HEK293 (cell line): ENCODE data around the gene CDC42BPA.

Source experiments
- CTCF ChIA-PET: fragments of 350-600 bp; formaldehyde crosslinking; extraction: SDS; loops from one replicate; lab custom pipeline; 2021; ENCODE audit warnings: antibody characterized with exemption; lab: Yijun Ruan, JAX
- POLR2A ChIA-PET: fragments of 300-600 bp; formaldehyde crosslinking; extraction: SDS; loops from one replicate; lab custom pipeline; 2020; ENCODE audit warnings: antibody characterized with exemption, inconsistent platforms; lab: Yijun Ruan, JAX
- H3K27ac ChIP-seq: fragments of 200-500 bp; sonication (Bioruptor generic); 2 replicates; pipeline ENCODE4 v1.5.1; 2014; ENCODE audit warnings: low read depth, low read length, control low read depth, inconsistent platforms; ENCODE audit errors: extremely low read depth
- H3K36me3 ChIP-seq, 2 experiments: fragments of 200-500 bp in 1 of 2; sonication (Bioruptor generic) in 1 of 2; 1 replicate in 1 of 2; 2 replicates in 1 of 2; pipeline ENCODE4 v1.5.1; 2014 to 2017; ENCODE audit warnings: inconsistent platforms in 2 of 2, low read length in 2 of 2; ENCODE audit not compliant: control insufficient read depth in 2 of 2, insufficient read depth in 1 of 2
- H3K4me1 ChIP-seq: fragments of 200-500 bp; sonication (Bioruptor generic); 2 replicates; pipeline ENCODE4 v1.5.1; 2014; ENCODE audit warnings: mild to moderate bottlenecking, low read length, inconsistent platforms; ENCODE audit not compliant: control insufficient read depth, insufficient read depth
- H3K4me3 ChIP-seq: 2 replicates; pipeline ENCODE4 v1.5.1; 2011; ENCODE audit warnings: low read depth, mild to moderate bottlenecking, control low read depth, low read length, moderate library complexity
- H3K9me3 ChIP-seq: fragments of 200-500 bp; sonication (Bioruptor generic); 2 replicates; pipeline ENCODE4 v1.5.1; 2014; ENCODE audit warnings: low read depth, low read length, inconsistent platforms; ENCODE audit not compliant: control insufficient read depth, insufficient read depth
- GLI4 ChIP-seq: fragments of 450-650 bp; formaldehyde crosslinking; IDR thresholded peaks from 2 replicates; pipeline ENCODE4 v1.5.1; 2016; ENCODE audit warnings: missing biosample characterization, missing genetic modification characterization
- SCRT1 ChIP-seq: fragments of 450-650 bp; formaldehyde crosslinking; IDR thresholded peaks from 2 replicates; pipeline ENCODE4 v1.5.1; 2016; ENCODE audit warnings: missing biosample characterization, missing genetic modification characterization, borderline replicate concordance
- SCRT2 ChIP-seq: fragments of 450-650 bp; formaldehyde crosslinking; IDR thresholded peaks from 2 replicates; pipeline ENCODE4 v1.5.1; 2016; ENCODE audit warnings: missing biosample characterization, missing genetic modification characterization
- SETDB1 ChIP-seq: IDR thresholded peaks from one replicate; pipeline ENCODE4 v1.6.1; 2017; ENCODE audit warnings: mild to moderate bottlenecking, low read length, moderate library complexity, mixed read lengths; ENCODE audit not compliant: insufficient read length
- SP3 ChIP-seq: fragments of 450-650 bp; formaldehyde crosslinking; IDR thresholded peaks from 2 replicates; pipeline ENCODE4 v1.5.1; 2016; ENCODE audit warnings: missing biosample characterization, missing genetic modification characterization
- TRIM28 ChIP-seq: IDR thresholded peaks from 2 replicates; pipeline ENCODE4 v1.6.1; 2011; ENCODE audit warnings: low read length, control low read depth, borderline replicate concordance
- ZBTB6 ChIP-seq: fragments of 450-650 bp; formaldehyde crosslinking; IDR thresholded peaks from 2 replicates; pipeline ENCODE4 v1.5.1; 2017; ENCODE audit warnings: missing biosample characterization, missing genetic modification characterization
- ZNF121 ChIP-seq: fragments of 450-650 bp; formaldehyde crosslinking; IDR thresholded peaks from 2 replicates; pipeline ENCODE4 v1.5.1; 2016; ENCODE audit warnings: missing biosample characterization, missing genetic modification characterization
- ZNF133 ChIP-seq: fragments of 450-650 bp; formaldehyde crosslinking; IDR thresholded peaks from 2 replicates; pipeline ENCODE4 v1.5.1; 2016; ENCODE audit warnings: missing biosample characterization, missing genetic modification characterization
- ZNF140 ChIP-seq: fragments of 450-650 bp; formaldehyde crosslinking; IDR thresholded peaks from 2 replicates; pipeline ENCODE4 v1.5.1; 2016; ENCODE audit warnings: missing biosample characterization, missing genetic modification characterization
- ZNF214 ChIP-seq: fragments of 450-650 bp; formaldehyde crosslinking; IDR thresholded peaks from 2 replicates; pipeline ENCODE4 v1.5.1; 2017; ENCODE audit warnings: missing biosample characterization, mild to moderate bottlenecking, missing genetic modification characterization, borderline replicate concordance
- ZNF391 ChIP-seq: fragments of 450-650 bp; formaldehyde crosslinking; IDR thresholded peaks from 2 replicates; pipeline ENCODE4 v1.5.1; 2016; ENCODE audit warnings: low read depth, missing biosample characterization, missing genetic modification characterization, borderline replicate concordance
- ZNF473 ChIP-seq: fragments of 450-650 bp; formaldehyde crosslinking; IDR thresholded peaks from 2 replicates; pipeline ENCODE4 v1.5.1; 2017; ENCODE audit warnings: missing biosample characterization, missing genetic modification characterization
- ZNF610 ChIP-seq: fragments of 450-650 bp; formaldehyde crosslinking; IDR thresholded peaks from 2 replicates; pipeline ENCODE4 v1.5.1; 2016; ENCODE audit warnings: missing biosample characterization, missing genetic modification characterization, borderline replicate concordance
- ZNF623 ChIP-seq: fragments of 450-650 bp; formaldehyde crosslinking; IDR thresholded peaks from 2 replicates; pipeline ENCODE4 v1.5.1; 2016; ENCODE audit warnings: missing biosample characterization, missing genetic modification characterization
- ZNF776 ChIP-seq: fragments of 450-650 bp; formaldehyde crosslinking; IDR thresholded peaks from 2 replicates; pipeline ENCODE4 v1.5.0; 2017; ENCODE audit warnings: missing biosample characterization, missing genetic modification characterization, borderline replicate concordance
- TF ChIP-seq, protein P1 (sequence below): fragments of 450-650 bp; formaldehyde crosslinking; IDR thresholded peaks from 2 replicates; pipeline ENCODE4 v1.5.1; 2017; ENCODE audit warnings: missing biosample characterization, missing genetic modification characterization

Gene CDC42BPA

DNA sequence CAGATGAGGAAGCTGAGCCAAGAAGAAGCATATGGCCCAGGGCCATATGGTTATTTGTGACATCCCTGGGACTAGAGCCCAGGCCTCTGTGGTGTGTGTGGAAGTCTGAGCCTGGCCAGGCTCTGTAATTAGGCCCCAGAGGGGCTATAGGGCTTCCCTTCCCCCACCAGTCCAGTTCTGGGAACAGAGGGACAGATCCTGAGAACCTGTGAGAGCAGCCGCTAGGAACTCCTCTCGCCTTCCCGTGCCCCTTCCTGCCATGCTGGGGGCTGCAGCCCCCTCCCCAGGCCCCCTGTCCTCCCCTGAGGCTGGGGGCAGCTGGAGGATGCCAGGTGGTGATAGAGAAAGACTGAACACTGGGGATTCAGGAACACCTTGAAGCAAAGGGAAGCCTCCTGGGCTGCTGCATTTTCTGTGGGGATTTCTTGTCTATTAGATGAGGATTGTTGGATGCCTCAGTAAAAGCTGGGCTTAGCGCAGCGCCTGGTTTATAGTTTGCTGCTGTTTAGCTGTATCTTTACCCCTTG is 344.9 kb downstream of the CDC42BPA start:
- H3K27ac ChIP-seq = peak overlapping the region; percentile 32; the same call in 1 of the 2 replicates
- TF ChIP-seq ZNF473 (tag by site-specific recombination) (no peak), ZNF776 (tag by site-specific recombination) (no peak), ZNF623 (tag by site-specific recombination) (no peak), ZNF391 (tag by site-specific recombination) (no peak), SP3 (tag by site-specific recombination) (no peak), ZBTB6 (tag by site-specific recombination) (0 out of 2 replicates have a peak, but pooled peaks have one; percentile 28)
- TF ChIP-seq, protein P1, sequence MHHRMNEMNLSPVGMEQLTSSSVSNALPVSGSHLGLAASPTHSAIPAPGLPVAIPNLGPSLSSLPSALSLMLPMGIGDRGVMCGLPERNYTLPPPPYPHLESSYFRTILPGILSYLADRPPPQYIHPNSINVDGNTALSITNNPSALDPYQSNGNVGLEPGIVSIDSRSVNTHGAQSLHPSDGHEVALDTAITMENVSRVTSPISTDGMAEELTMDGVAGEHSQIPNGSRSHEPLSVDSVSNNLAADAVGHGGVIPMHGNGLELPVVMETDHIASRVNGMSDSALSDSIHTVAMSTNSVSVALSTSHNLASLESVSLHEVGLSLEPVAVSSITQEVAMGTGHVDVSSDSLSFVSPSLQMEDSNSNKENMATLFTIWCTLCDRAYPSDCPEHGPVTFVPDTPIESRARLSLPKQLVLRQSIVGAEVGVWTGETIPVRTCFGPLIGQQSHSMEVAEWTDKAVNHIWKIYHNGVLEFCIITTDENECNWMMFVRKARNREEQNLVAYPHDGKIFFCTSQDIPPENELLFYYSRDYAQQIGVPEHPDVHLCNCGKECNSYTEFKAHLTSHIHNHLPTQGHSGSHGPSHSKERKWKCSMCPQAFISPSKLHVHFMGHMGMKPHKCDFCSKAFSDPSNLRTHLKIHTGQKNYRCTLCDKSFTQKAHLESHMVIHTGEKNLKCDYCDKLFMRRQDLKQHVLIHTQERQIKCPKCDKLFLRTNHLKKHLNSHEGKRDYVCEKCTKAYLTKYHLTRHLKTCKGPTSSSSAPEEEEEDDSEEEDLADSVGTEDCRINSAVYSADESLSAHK (tag by site-specific recombination) = no peak

GRCh38 chr1:226972931-226973330 is 345.4 kb downstream of the CDC42BPA start:
- ChIA-PET CTCF (interaction anchor here (0.6 kb wide), 1 partner anchor 23 kb away, joined by 4 read pairs; no protein-coding TSS in a partner anchor), POLR2A (no interaction called here)
- no peaks in the 10 kb centered on the region for H3K4me1 ChIP-seq
- TF ChIP-seq SCRT1 (tag by site-specific recombination) (peak; percentile 90; the same call in 1 of the 2 replicates), ZNF214 (tag by site-specific recombination) (no peak), SCRT2 (tag by site-specific recombination) (peak; percentile 96)
- H3K36me3 ChIP-seq = peaks cover 13 to 24% of the 10 kb centered on the region in 2 experiments; a peak in 2 of 3 replicates
- no peak overlapping the region for H3K27ac ChIP-seq
- H3K9me3 ChIP-seq = no peaks in the 10 kb centered on the region
- no peak overlapping the region for H3K4me3 ChIP-seq

More for the DNA sequence above, 344.9 kb downstream of the CDC42BPA start:
- no peaks in the 10 kb centered on the region for H3K4me1 ChIP-seq
- peaks cover 15 to 26% of the 10 kb centered on the region in 2 experiments; a peak in 2 of 3 replicates for H3K36me3 ChIP-seq
- CTCF ChIA-PET = no interaction called here
- no peaks in the 10 kb centered on the region for H3K9me3 ChIP-seq
- POLR2A ChIA-PET = no interaction called here
- H3K4me3 ChIP-seq = no peak overlapping the region

DNA sequence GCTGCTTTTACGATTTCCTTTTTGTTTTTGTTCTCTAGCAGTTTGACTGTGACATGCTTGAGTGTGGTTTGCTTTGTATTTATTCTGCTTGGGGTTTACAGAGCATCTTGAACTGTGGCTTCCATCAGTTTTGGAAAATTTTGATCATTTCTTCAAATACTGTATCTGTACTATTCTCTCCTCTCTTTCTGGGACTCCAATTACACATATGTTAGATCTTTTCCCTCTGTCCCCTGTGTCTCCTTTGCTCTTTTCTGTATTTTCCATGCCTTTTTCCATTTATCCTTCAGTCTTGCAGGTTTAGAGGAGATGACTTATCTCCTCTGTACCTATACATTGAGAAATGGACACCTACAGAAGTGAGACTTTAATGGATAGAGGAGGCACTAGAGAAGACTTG is 346.5 kb downstream of the CDC42BPA start:
- Histone ChIP-seq H3K4me3 (no peak overlapping the region), H3K36me3 (peaks cover 11 to 26% of the 10 kb centered on the region in 2 experiments; a peak in 2 of 3 replicates), H3K4me1 (no peaks in the 10 kb centered on the region), H3K9me3 (no peaks in the 10 kb centered on the region), H3K27ac (no peak overlapping the region)
- TF ChIP-seq TRIM28 (peak; percentile 87; the same call in 1 of the 2 replicates), SETDB1 (peak; percentile 87), ZNF133 (tag by site-specific recombination) (peak; percentile 100), ZNF140 (tag by site-specific recombination) (0 out of 2 replicates have a peak, but pooled peaks have one; percentile 4), ZNF121 (no peak), ZNF610 (tag by site-specific recombination) (0 out of 2 replicates have a peak, but pooled peaks have one; percentile 14), GLI4 (tag by site-specific recombination) (no peak)
- POLR2A ChIA-PET = no interaction called here
- CTCF ChIA-PET = interaction anchor here (0.6 to 0.8 kb wide), 2 partner anchors 320 to 774 kb away, joined by 3 to 5 read pairs; no protein-coding TSS in a partner anchor
